GM12878 (cell line): ENCODE data around the gene PNMA8C.

Experiments used
- CTCF ChIP-seq, 3 experiments: IDR thresholded peaks in 2 of 3; conservative IDR thresholded peaks in 1 of 3; 2 replicates each; pipeline ENCODE4 v1.5.1; 2011; ENCODE audit warnings: low read depth in 3 of 3, low read length in 3 of 3, mild to moderate bottlenecking in 3 of 3, control low read depth in 2 of 3, moderate library complexity in 2 of 3, inconsistent platforms in 1 of 3, mixed read lengths in 1 of 3; ENCODE audit not compliant: control insufficient read depth in 2 of 3, insufficient read depth in 1 of 3; ENCODE audit errors: extremely low read depth in 1 of 3
- GABPA ChIP-seq: IDR thresholded peaks from 2 replicates; pipeline ENCODE4 v1.6.1; 2014; ENCODE audit warnings: antibody characterized with exemption, low read depth, mild to moderate bottlenecking, inconsistent platforms
- NFYB ChIP-seq: IDR thresholded peaks from 2 replicates; pipeline ENCODE4 v1.6.1; 2011; ENCODE audit warnings: low read depth, mild to moderate bottlenecking, low read length, improper control_type of control experiment, moderate library complexity; ENCODE audit not compliant: insufficient read depth
- SUZ12 ChIP-seq: fragments of 200-600 bp; sonication (generic); IDR thresholded peaks from one replicate; pipeline ENCODE4 v1.6.1; 2018; ENCODE audit warnings: antibody characterized with exemption, mild to moderate bottlenecking; ENCODE audit not compliant: unreplicated experiment
- ZNF274 ChIP-seq: IDR thresholded peaks from one replicate; pipeline ENCODE4 v1.8.0; 2011; ENCODE audit not compliant: insufficient read length, insufficient read depth

- no peak for TF ChIP-seq SUZ12
- no peak for TF ChIP-seq NFYB
- no peak for TF ChIP-seq ZNF274
- no peak for TF ChIP-seq GABPA
- no peak for TF ChIP-seq CTCF (IDR thresholded peaks at IDR 0.05 in 2 of 3, conservative IDR thresholded peaks at IDR 0.05 in 1 of 3; ENCODE audit: control insufficient read depth in 2 of 3, extremely low read depth in 1 of 3, insufficient read depth in 1 of 3, low read depth in 3 of 3, low read length in 3 of 3)
Observed at GRCh38 chr19:46385636-46386035, 43.1 kb downstream of the PNMA8C start.
